Measurements from ENCODE around the gene OR56B4. TPM values are rescaled to one million over a fixed set of nuclear protein-coding genes. Genes with fewer than 3 reads are reported as not detected.

The OR56B4 gene
- total RNA-seq: not detected in 2 replicates

GRCh38 chr11:6107384-6107783 lies at the start of gene OR56B4:
Gene OR56B4 (plus strand): TSS chr11:6107684. CDS start chr11:6107779, 95 bp downstream.

Other genes with a start within 250 kb of the OR56B4 start
- gene OR52E8, start 250.0 kb upstream of the OR56B4 start, total RNA-seq: not detected in 2 replicates
- not detected in 2 replicates for gene OR52E4, start 227.1 kb upstream of the OR56B4 start, total RNA-seq
- gene OR52E5, start 214.5 kb upstream of the OR56B4 start, total RNA-seq: not detected in 2 replicates
- gene OR56A3, start 165.4 kb upstream of the OR56B4 start, total RNA-seq: not detected in 2 replicates
- not detected in 2 replicates for gene OR56A5, start 139.2 kb upstream of the OR56B4 start, total RNA-seq
- not detected in 2 replicates for gene OR52L1, start 120.7 kb upstream of the OR56B4 start, total RNA-seq
- not detected in 2 replicates for gene OR56A4, start 100.7 kb upstream of the OR56B4 start, total RNA-seq
- gene OR56A1, start 76.9 kb upstream of the OR56B4 start, total RNA-seq: not detected in 2 replicates
- not detected in 2 replicates for gene OR52B2, start 62.6 kb downstream of the OR56B4 start, total RNA-seq
- not detected in 2 replicates for gene OR52W1, start 91.5 kb downstream of the OR56B4 start, total RNA-seq
- gene C11orf42, start 97.9 kb downstream of the OR56B4 start, total RNA-seq: not detected in 2 replicates
- gene FHIP1B, start 127.0 kb downstream of the OR56B4 start, total RNA-seq: 5.1 and 7.8 TPM in 2 replicates
- gene CNGA4, start 131.4 kb downstream of the OR56B4 start, total RNA-seq: under 0.01 and 0.09 TPM in 2 replicates
- gene CCKBR, start 152.2 kb downstream of the OR56B4 start, total RNA-seq: not detected in 2 replicates
- 147 and 185 TPM in 2 replicates for gene CAVIN3, start 212.8 kb downstream of the OR56B4 start, total RNA-seq

All from smooth muscle cell of bladder (primary cell).